Amniotic epithelial cell (primary cell): ENCODE results near the gene THRB.

Source experiments
- DNase-seq: peaks from one replicate; pipeline ENCODE4 v3.0.0-alpha.2; 2010; ENCODE audit warnings: low read depth

THRB gene

DNA sequence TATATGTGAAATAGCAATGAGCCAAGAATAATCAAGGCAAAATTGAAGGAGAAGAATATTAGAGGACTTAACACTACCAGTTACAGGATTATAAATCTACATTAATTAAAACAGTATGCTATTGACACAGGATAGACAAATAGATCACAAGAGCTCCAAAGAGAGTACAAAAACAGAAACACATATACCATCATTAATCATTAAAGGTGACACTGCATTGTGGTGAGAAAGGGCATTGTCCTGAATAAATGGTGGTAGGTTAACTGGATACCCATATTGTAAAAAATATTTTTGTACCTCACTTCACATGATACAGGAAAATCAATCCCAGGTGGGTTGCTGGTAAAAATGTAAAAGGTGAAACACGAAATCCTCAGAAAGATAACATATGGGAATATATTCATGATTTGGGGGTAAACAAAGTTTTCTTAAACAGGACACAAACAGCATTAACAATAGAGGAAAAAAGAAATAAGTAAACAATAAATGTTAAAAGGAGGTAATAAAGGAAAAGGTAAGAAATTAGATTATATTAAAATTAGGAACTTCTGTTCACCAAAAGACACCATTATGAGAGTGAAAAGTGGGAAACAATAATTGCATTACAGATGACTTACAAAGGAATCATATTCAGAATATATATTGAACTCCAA is 145.2 kb downstream of the THRB start:
- no peak for DNase-seq

DNA sequence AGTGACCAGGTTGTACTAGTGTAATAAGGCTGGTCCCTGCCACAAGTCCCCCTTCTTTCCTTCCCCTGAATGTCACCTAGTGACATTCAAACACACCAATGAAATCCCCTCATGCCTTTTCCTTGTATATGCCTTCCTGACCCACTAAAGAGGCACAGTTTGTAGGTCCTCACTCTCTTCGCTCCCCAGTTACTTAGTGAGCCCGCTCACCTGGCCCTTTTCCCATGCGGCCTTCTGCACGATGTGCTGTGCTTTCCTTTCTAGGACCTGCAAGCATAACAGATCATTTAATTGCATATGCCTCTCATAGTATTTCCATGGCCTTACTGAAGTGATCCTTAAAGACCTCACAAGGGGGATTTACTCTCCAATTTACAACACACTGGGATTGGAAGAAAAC is 146.3 kb downstream of the THRB start:
- DNase-seq: no peak

DNA sequence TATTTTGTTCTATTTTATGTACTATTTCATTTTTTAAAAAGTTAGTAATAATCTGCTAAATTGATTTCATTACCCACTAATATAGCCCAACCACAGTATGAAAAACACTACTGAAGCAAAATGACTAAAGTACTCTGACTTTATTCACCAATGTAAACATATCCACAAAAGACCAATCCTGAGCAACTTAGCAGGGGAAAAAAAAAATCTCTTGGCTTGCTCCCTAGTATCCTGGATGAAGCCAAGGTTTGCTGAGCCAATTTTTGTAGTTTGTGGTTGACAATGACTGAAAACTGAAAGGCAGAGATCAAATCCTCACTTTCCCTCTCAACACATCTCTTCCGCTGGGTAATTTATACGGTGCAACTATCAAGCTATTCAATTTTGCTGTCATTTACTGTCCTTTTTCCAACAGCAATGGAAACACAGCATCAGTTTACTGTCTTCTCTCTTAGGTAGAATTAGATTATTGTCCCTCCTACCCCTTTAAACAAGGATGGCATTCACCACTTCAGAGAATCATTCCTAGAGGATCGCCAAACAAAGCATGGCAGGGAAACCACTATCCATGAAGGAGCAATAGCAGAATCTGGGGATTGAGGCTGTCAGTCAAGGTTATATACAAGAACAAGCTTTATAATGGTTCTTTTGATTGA is 149.7 kb downstream of the THRB start:
- DNase-seq: no peak

DNA sequence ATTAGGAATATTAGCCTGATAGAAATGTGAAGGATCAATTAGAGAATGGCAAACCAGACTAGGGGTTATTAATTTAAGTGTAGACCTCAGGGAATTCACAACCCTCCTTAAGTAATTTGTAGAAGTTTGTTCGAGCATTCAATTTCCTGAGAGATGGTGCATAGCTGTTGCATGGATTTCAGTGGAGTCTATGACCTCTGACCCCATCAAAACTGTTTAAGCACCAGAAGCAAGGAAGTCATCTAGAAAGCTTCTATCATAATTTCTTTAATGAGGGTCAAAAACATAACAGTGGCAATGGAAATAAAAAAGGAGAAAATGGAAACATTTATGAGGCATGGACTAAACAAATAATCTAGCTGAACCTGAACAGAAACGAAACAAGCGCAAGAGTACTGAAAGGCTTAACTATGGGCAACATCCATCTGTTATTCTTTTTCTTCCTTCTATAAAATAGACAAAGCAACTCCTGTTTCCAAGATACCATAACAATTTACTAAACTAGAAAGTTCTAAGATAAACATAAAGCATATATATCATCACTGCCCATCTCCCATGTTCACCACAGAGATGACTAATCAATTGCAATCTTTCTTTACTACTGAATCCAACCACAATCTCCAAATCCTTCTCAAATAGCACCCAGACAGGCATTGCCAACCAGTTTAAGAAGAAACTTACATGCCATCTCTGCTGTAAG is 151.4 kb downstream of the THRB start:
- DNase-seq: peak; percentile 54

DNA sequence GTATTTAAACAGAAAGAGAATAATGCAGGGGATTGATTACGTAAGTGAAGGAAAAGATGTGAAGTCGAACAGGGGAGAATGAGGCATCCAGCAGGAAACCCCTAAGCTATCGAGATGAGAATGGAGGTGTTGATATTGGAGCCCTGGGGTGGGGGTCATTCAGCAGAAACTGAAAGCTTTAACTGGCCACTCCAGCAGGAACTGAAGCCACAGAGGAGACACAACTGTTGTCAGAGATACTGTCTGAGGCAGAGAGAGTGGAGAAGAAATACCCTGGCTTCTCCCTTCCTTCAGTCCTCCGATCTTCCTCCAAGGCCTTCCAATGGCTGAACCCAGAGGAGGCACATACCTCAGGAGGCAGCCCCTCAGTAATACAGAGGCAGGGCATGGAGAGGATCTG is 152.4 kb downstream of the THRB start:
- DNase-seq: no peak

DNA sequence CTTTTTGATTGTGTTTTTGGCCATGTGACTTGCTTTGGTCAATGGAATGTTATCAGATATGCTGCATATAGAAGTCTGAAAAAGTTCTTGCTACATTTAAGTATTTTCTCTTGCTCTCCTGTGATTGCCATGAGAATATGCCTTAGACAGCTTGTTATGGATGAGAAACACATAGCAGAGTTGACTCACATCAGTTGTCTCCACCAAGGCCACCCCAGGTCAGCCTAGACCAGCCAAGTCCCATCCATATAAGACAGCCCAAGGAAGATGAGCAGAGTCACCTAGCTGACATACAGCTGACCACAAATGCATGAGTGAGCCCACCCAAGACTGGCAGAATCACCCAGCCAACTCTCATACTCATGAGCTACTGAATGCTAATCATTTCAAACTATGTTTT is 153.0 kb downstream of the THRB start:
- no peak for DNase-seq

DNA sequence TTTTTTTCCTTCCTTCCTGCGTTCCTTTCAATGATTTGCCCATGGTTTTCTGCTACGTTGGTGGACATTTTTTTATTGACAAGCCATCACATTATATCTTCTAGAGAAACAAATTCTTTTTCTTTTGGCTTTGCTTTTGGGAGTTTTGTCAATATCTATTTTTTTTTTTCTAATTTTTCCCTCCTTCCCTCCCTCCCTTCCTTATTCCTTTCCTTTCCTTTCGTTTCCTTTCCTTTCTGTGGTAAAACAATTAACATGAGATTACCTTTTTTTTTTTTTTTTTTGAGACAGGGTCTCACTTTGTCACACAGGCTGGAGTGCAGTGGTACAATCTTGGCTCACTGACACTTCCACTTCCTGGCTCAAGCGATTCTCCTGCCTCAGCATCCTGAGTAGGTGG is 153.7 kb downstream of the THRB start:
- no peak for DNase-seq

DNA sequence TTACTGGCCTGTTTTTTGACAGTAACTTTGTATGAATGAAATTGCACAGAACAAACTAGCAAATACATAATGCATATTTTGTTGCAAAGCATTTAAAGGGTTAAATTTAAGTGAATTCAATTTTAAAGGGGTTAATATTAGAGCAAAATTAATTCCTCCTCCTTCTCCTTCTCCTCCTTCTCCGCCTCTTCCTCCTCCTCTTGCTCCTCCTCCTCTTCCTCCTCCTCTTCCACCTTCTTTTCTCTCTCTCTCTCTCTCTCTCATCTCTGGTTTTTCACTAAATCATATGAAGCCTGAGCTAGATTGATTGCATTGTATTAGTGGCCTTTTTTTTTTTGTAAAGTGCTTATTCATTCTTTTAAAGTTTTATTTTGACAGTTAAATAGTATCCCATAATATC is 154.5 kb downstream of the THRB start:
- DNase-seq: no peak

DNA sequence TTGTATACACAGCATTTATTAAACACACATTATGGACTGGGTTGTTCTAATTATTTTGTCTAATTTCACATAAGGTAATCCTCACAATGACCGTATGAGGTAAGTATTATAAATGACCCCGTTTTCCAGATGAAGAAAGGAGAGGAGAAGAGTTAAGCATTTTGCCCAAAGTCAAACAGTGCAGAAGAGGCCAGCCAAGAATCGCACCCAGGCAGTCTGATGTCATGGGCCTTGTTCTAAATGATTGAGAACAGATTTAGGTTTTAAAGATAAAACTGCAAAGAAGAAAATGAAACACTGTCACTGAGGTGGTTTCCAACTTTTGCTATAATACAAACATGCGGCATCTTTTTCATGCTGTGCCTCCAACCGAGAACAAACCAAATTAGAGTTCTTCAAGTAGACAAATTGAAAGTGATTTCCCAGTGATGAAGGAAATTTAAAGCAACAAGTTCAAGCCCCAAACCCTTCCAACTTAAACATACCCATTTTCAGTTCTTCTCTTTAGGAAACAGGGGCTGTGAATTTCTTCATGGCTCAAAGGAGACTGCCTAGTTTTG is 155.3 kb downstream of the THRB start:
- no peak for DNase-seq

DNA sequence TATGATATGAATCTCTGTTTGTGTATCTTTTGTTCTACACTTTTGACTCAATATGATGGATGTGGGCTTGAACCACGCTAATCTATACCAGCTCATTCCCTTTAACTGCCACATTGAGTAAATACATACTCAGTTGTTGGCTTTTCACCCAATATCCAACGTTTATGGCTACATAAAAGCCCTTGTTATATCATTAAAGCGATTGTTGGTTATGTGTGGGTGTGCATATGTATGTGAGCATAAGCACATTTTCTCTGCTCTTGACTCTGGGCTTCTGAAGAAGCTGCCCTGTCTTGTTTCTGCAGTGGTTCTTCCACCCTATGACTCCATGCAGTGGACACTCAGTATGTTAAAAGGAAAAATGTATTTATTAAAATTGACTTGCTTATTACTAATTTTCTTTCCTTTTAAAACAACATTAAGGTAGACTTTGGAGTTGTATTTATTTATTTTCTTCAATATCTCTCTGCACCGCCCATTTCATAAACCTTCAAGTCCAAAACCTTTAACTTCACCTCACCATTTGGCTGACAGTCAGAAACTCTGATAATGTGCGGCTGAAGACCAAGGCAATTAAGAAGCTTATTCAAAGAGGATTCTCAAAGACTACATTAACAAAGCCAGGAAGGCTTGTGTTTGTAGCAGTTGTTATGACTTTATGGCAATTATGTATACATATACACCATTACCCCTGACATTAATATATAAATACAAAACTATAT is 156.1 kb downstream of the THRB start:
- DNase-seq: no peak

DNA sequence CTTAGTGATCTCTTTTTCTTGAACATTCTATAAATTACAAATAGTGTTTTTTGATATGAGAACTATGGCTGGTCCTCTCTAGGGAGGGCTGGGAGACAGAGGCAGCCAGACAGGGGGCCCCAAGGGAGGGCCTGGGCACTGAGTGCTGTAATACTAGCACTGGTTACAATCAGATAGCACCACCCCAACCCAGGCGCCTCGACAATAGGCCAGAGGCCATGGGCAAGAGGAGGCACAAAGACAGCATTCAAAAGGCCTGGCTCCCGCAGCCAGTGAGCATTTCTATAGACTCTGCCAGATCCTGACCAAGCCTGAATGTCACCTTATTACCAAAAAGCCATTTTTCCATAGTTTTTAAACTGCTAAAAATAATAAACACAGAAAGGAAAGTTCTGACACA is 158.5 kb downstream of the THRB start:
- no peak for DNase-seq

DNA sequence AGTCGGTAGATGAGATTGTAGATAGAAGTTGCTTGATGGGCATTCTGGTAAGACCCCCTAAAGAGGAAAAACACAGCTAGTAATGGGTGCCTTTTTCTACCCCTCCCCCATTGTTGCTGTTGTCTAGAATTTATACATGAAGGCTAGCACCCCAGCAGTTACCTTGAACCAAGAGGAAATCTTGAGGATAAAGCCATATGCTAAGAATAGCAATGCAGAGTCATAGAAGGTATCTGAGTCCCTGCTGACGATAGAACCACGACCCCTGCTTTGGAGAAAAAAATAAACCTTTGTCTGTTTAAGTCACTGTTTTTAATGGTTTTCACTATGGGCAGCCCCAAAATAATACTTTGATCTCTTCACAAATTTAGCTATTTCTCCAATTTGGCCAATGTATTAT is 162.6 kb downstream of the THRB start:
- DNase-seq: no peak

DNA sequence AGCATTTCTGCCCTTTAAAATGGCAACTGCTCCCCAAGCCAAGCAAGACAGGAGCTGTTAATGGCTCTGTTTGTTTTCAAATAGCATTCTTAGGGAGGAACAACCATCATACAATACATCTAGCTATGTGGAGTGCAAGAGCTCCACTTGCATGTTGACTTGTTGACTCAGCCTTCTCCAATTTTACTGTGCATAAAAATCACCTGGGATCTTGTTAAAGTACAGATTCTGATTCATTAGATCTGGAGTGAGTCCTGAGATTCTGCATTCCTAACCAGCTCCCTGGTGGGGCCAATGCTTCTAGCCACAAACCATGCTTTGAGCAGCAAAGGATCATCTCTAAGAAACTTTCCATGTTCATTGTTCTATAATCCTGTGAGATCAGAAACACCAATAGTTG is 171.4 kb downstream of the THRB start:
- no peak for DNase-seq

DNA sequence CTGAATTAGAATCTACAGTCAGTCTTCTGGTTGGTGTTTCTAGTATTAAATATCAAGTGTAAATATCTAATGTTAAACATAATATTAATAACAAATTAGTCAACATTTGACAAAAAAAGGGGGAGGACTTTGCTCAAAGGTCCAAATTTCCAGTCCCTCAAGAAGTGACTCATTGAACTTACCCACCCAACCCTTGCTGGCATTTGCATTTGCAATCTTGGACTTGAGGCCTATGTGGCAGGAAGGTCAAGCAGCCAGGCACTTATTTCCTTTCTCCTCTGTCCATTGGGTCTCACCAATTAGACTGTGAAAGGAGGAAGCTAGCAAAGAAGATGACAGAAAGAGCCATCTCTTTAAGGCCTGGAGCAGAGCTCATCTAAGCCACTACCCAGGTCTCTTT is 174.0 kb downstream of the THRB start:
- no peak for DNase-seq

DNA sequence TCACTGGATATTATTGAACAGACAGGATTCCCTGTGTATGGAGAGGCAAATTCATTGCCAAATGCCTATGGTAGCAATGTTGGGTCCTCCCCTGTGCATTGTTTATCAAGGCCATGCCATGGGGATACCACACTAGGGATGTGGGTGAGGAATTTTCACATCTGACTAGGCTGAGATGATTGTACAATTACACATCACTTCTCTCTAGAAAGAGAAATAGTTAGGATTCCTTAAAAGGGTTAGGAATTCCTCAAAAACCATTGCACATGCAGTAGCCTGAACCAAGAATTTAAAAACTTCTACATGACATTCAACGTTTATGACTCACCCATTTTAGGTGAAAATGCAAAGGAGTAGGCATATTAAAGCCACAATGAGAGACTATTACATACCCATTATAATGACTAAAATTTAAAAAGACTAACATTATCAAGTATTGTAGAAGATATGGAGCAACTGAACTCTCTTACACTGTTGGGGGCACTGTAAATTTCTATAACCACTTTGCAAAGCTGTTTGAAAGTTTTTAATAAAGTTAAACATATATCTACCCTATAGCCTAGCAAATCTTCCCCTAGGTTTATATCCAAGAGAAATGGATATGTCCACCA is 175.9 kb downstream of the THRB start:
- peak; percentile 51 for DNase-seq

DNA sequence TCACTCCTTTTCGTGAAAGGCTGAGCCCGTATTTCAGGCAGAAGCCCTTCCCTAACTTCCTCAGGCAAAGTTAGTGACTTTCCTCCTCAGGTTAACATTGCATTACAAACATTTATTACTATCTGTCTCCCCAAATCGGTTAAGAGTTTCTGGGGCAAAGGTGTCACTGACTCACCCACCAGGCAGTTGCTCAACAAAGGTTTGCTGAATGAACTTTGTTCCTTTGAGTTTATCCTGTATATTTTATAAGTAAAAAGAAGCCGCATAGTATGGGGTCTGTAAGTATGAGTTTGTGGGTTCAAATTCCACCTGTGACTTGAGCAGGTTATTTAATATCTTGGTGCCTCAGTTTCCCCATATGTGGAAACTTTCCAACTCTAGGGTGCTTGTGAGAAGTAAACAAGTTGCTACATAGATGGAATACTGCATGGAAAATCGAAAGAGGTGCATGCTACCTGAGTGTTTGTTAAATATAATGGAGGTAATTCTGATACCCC is 177.7 kb downstream of the THRB start:
- DNase-seq: peak; percentile 45

DNA sequence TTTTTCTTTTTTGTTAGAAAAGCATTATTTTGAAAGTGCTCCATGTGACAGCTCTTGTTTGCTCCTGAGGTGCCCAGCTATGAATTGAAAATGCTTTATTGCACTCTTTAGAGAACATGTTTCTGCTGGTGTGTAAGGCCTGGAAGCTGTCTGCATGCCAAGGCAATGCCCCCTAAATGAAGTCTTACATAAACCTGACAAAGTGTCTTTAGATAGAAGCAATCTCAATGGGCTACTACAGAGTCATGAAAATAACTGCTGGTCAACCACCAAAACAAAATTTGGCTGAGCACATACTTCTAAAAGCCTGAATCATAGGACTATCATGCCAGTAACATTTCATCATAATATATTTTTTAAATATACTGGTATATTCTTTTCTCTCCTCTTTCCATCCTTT is 178.7 kb downstream of the THRB start:
- DNase-seq: peak; percentile 28

DNA sequence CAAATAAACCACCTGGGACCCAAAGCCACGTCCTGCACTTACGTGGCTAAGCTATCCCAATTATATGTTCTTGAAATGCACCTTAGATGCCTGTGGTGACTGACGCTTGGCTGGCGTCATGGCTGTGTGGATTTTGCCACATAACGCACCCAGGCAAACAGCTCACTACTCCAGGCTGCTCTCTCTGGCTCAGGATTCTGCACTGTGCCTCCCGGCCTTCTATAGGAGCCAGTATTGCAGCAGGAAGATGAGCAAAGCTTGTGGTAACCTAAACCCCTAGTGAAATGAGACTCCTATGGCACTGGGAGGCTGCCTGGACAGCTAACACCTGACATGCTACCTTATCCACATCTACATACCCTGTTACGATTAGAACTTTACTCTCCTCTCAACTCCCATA is 179.3 kb downstream of the THRB start:
- DNase-seq: no peak

DNA sequence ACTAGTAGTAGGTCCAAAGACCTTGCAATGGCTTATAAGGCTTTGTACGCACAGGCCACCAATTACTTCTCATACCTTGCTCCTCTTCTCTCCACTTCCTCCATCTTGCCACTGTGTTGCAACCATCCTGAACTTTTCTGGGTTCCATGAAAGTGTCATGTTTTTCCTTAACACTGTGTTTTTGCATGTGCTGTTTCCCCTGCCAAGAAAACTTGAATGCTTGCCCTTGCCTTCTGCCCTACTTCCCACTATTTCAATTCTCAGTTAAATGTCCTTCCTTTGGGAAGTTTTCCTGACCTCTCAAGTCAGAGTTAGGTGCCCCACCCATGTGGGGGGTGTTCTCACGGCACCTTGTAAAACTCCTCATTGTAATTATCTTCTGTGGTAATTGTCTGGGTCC is 182.8 kb downstream of the THRB start:
- no peak for DNase-seq

DNA sequence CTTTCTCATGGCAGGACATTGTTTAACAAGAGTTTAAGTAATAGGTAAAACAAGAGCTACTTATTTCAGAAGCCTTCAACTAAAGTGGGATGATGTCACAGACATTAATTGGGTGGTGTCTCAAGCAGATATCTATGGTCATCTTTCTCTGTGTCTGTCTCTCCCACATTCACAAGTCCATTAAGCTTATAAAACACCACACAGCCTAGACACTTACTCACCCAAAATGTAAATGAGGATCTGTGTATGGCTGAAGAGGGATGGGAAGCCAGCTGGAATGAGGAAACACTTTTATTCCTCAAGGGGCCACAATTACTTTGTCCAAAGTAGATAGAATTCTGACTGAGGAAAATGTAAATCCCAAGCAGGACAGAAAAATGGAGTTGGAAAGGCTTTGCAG is 183.8 kb downstream of the THRB start:
- DNase-seq: no peak

DNA sequence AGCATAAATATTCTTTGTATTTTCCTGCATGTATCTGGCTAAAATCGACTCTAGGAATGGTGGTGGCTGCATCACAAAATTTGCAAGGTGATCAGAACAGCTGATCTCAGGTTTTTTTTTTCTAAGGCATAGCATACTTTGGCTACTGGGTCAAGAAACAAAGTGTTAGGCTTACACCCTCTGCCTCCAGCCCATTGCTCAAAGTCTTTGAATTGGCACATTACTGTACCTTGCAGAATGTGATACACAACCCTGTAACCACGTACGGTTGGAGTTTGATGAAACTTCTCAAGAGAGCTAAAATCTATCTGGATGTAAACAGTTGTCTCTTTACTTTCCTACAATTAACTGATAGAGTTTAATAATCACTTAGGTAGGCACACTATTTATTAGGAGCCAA is 188.1 kb downstream of the THRB start:
- DNase-seq: no peak
